HG03439 (cell line): Measurements from ENCODE around the gene RUNX3.
A peak's percentile ranks its signal among the peaks of the same experiment; 100 is the strongest.
"Not testable (repeated sequence)": the region's sequence is repeated elsewhere in the genome, so short reads cannot be mapped to it uniquely, and the experiment has no call there.

Experiments
- ATAC-seq: cut with Tn5 transposase; IDR thresholded peaks from one replicate; pipeline ENCODE4 v1.9.1; 2021; ENCODE audit warnings: mild to moderate bottlenecking, moderate library complexity; ENCODE audit not compliant: unreplicated experiment

The RUNX3 gene

GRCh38 chr1:24930260-24931145 is at the start of gene RUNX3:
RUNX3 (minus strand) TSS chr1:24930276; CDS start chr1:24929868, 408 bp downstream.
- peak; percentile 71 for ATAC-seq

GRCh38 chr1:24979232-24979631 is 49.2 kb upstream of the RUNX3 start:
- not testable (repeated sequence) for ATAC-seq

GRCh38 chr1:24978383-24979032 is 48.4 kb upstream of the RUNX3 start:
- ATAC-seq = no peak

GRCh38 chr1:24975391-24975790 is 45.3 kb upstream of the RUNX3 start:
- no peak for ATAC-seq

DNA sequence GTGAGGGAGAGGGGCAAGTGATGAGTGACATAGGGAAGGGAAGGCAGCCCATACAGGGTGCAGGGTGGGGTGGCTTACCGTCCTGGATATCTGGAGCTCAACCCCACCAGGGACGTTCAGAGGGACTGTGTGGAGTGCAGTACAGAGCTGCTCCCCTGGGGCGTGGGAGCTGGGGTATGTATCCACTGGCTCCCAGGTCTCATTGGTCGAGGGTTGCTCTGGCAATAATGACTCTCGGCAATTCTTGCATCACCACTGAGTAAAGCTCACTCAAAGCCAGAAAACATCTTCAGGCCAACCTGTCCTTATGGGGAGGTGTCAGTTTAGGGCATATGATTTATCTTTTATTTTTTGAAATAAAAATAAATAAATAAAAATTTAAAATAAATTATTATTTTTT is 43.2 kb upstream of the RUNX3 start:
- no peak for ATAC-seq

GRCh38 chr1:24972915-24973242 is 42.8 kb upstream of the RUNX3 start:
- no peak for ATAC-seq

DNA sequence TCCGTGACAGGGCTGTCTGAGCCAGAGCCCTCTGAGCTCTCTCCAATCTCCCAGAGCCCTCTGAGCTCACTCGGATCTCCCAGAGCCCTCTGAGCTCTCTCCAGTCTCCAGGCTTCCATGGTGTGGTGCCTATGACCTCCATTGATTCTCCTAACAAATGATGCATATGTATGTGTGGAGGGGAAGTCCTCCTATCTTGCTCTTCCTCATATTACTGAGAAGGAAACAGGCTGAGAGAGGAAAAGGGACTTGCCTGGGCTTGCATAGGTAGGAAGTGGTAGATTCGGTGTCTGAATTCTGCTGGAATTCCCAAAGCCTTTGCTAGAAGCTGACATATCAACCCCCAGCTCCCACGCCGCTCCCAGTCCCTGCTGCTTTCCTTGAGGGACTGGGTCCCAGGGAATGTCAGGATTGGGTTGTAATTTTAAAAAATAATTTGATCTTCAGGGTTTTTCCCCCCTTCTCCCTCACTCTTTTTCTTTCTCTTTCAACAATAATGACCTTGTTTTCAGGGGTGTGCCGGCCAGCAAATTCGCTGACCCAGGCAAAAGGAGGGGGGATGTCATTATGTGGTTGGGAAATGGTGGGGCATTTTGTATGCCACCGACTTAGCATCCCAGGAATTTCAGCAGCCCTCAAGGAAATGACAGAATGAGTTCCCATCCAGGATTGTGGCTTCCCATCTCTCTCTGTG is 42.3 kb upstream of the RUNX3 start:
- no peak for ATAC-seq

- ATAC-seq = no peak
These were observed 41.1 kb upstream of the RUNX3 start for GRCh38 chr1:24970926-24971875.

- no peak for ATAC-seq
These were observed 40.3 kb upstream of the RUNX3 start for GRCh38 chr1:24970399-24970753.

GRCh38 chr1:24969596-24970398 is 39.7 kb upstream of the RUNX3 start:
- ATAC-seq = no peak

- ATAC-seq = no peak
These were observed 39.0 kb upstream of the RUNX3 start for GRCh38 chr1:24968941-24969585.

GRCh38 chr1:24967962-24968361 is 37.9 kb upstream of the RUNX3 start:
- no peak for ATAC-seq

- ATAC-seq = no peak
These were observed 37.5 kb upstream of the RUNX3 start for GRCh38 chr1:24967555-24967954.

- ATAC-seq = no peak
These were observed 36.8 kb upstream of the RUNX3 start for GRCh38 chr1:24966724-24967346.

GRCh38 chr1:24966121-24966723 is 36.1 kb upstream of the RUNX3 start:
- no peak for ATAC-seq

GRCh38 chr1:24965571-24965930 is 35.5 kb upstream of the RUNX3 start:
- ATAC-seq = no peak

GRCh38 chr1:24964811-24965570 is 34.9 kb upstream of the RUNX3 start:
- peak; percentile 85 for ATAC-seq
